Endothelial cell of umbilical vein (primary cell): ENCODE results near the gene RHOF. TPM values are rescaled to one million over a fixed set of nuclear protein-coding genes. Genes with fewer than 3 reads are reported as not detected.

ENCODE experiments used
- BruUV-seq: library from RNA; stranded (reverse); fragments of 400-500 nt; replicated peaks from 2 replicates; lab custom pipeline; 2021; lab: Mats Ljungman, UMichigan
- CTCF ChIA-PET: fragments of 300-600, 350-600 bp; sonication (Branson Sonifier 250); formaldehyde crosslinking; loops from one replicate; lab custom pipeline; 2021; ENCODE audit warnings: antibody characterized with exemption, inconsistent platforms; lab: Charles Lee
- POLR2A ChIA-PET: fragments of 300-600, 350-600 bp; sonication (Branson Sonifier 250); formaldehyde crosslinking; loops from one replicate; lab custom pipeline; 2021; ENCODE audit warnings: antibody characterized with exemption, inconsistent platforms; lab: Charles Lee
- DNase-seq: peaks from one replicate; pipeline ENCODE4 v3.0.0-alpha.2; 2011; ENCODE audit warnings: low read depth, low spot score
- FAIRE-seq: peaks from 2 replicates; lab custom pipeline; 2011; peaks lifted over from hg19 to GRCh38; lab: Jason Lieb, UNC
- H2AFZ ChIP-seq: 2 replicates; pipeline ENCODE4 v1.6.0; 2012; ENCODE audit warnings: low read depth, low read length, control low read depth, inconsistent platforms
- H3K27ac ChIP-seq: 2 replicates; pipeline ENCODE4 v1.5.1; 2011; ENCODE audit warnings: low read depth, mild to moderate bottlenecking, control low read depth, low read length, moderate library complexity; ENCODE audit not compliant: insufficient read depth
- H3K27me3 ChIP-seq, 2 experiments: 2 replicates each; pipeline versions ENCODE4 v1.6.0 to v1.6.1; 2011; ENCODE audit warnings: low read length in 2 of 2, mixed read lengths in 1 of 2; ENCODE audit not compliant: control insufficient read depth in 2 of 2, insufficient read depth in 2 of 2
- H3K36me3 ChIP-seq, 2 experiments: 2 replicates in 1 of 2; 3 replicates in 1 of 2; pipeline ENCODE4 v1.5.1; 2011; ENCODE audit warnings: low read length in 2 of 2, mild to moderate bottlenecking in 1 of 2, moderate library complexity in 1 of 2; ENCODE audit not compliant: control insufficient read depth in 2 of 2, insufficient read depth in 2 of 2; ENCODE audit errors: extremely low read depth in 1 of 2
- H3K4me1 ChIP-seq: 3 replicates; pipeline ENCODE4 v1.5.1; 2011; ENCODE audit warnings: mild to moderate bottlenecking, low read length; ENCODE audit not compliant: control insufficient read depth, insufficient read depth; ENCODE audit errors: extremely low read depth
- H3K4me2 ChIP-seq: 2 replicates; pipeline ENCODE4 v1.6.1; 2011; ENCODE audit warnings: low read length, control low read depth, mixed read lengths; ENCODE audit not compliant: insufficient read depth
- H3K4me3 ChIP-seq, 3 experiments: fragments of 200-600 bp in 1 of 3; sonication (generic), shearing (Covaris generic) in 1 of 3; replicated peaks in 1 of 3; 2 replicates each; pipeline ENCODE4 v1.5.1; 2011 to 2016; ENCODE audit warnings: control low read depth in 3 of 3, low read length in 3 of 3, mild to moderate bottlenecking in 2 of 3, inconsistent platforms in 1 of 3, low read depth in 1 of 3, moderate library complexity in 1 of 3; ENCODE audit not compliant: insufficient read depth in 1 of 3
- H3K79me2 ChIP-seq: 2 replicates; pipeline ENCODE4 v1.6.0; 2012; ENCODE audit warnings: low read length, inconsistent platforms; ENCODE audit not compliant: control insufficient read depth, insufficient read depth
- H3K9ac ChIP-seq: replicated peaks from 2 replicates; pipeline ENCODE3; 2011; ENCODE audit warnings: low read length, control low read depth; ENCODE audit not compliant: insufficient read depth; ENCODE audit errors: extremely low read depth
- H3K9me1 ChIP-seq: replicated peaks from 3 replicates; pipeline ENCODE4 v1.6.0; 2011; ENCODE audit warnings: mild to moderate bottlenecking, low read length; ENCODE audit not compliant: control insufficient read depth, insufficient read depth; ENCODE audit errors: extremely low read depth
- H3K9me3 ChIP-seq: replicated peaks from 2 replicates; pipeline ENCODE4 v1.5.1; 2012; ENCODE audit warnings: low read length, inconsistent platforms; ENCODE audit not compliant: control insufficient read depth, insufficient read depth
- H4K20me1 ChIP-seq: replicated peaks from 2 replicates; pipeline ENCODE3; 2011; ENCODE audit warnings: mild to moderate bottlenecking, low read length; ENCODE audit not compliant: control insufficient read depth, insufficient read depth; ENCODE audit errors: extremely low read depth
- CTCF ChIP-seq, 2 donors: IDR thresholded peaks; 1 replicate in 1 of 2; 2 replicates in 1 of 2; pipeline ENCODE4 v1.5.1; 2011; ENCODE audit warnings: low read length in 2 of 2, mild to moderate bottlenecking in 2 of 2, moderate library complexity in 2 of 2, control low read depth in 1 of 2, inconsistent platforms in 1 of 2, low read depth in 1 of 2; ENCODE audit not compliant: insufficient read depth in 1 of 2; ENCODE audit errors: extremely low read depth in 1 of 2
- EZH2 ChIP-seq: IDR thresholded peaks from 2 replicates; pipeline ENCODE4 v1.6.1; 2012; ENCODE audit warnings: borderline replicate concordance, low read depth, mild to moderate bottlenecking, moderate library complexity, low read length, inconsistent platforms; ENCODE audit not compliant: severe bottlenecking
- FOS ChIP-seq: IDR thresholded peaks from 2 replicates; pipeline ENCODE4 v1.6.1; 2011; ENCODE audit warnings: mild to moderate bottlenecking, low read length, moderate library complexity, borderline replicate concordance; ENCODE audit not compliant: insufficient read depth
- GATA2 ChIP-seq: IDR thresholded peaks from 2 replicates; pipeline ENCODE4 v1.7.0; 2011; ENCODE audit warnings: low read depth, mild to moderate bottlenecking, moderate library complexity, mixed read lengths, low read length; ENCODE audit not compliant: insufficient read length, insufficient read depth
- JUN ChIP-seq: IDR thresholded peaks from 2 replicates; pipeline ENCODE4 v1.6.1; 2011; ENCODE audit warnings: borderline replicate concordance, low read depth; ENCODE audit not compliant: insufficient read length, insufficient read depth
- MAX ChIP-seq: IDR thresholded peaks from 2 replicates; pipeline ENCODE4 v1.6.1; 2011; ENCODE audit not compliant: insufficient read depth, insufficient read length
- MYC ChIP-seq: IDR thresholded peaks from one replicate; pipeline ENCODE4 v1.6.1; 2011; ENCODE audit warnings: mild to moderate bottlenecking, low read depth, low read length
- POLR2A ChIP-seq: IDR thresholded peaks from 2 replicates; pipeline ENCODE4 v1.6.1; 2012; ENCODE audit warnings: low read depth, mild to moderate bottlenecking, control low read depth, low read length
- POLR2AphosphoS5 ChIP-seq: IDR thresholded peaks from 2 replicates; pipeline ENCODE4 v1.6.1; 2012; ENCODE audit warnings: low read depth, mild to moderate bottlenecking, control low read depth, low read length, moderate library complexity; ENCODE audit not compliant: insufficient read depth
- dilution Hi-C: fragments of 300-500 bp; cut with MboI; formaldehyde crosslinking; loops from one replicate; pipeline ENCODE4 v1.15.0; 2019; ENCODE audit warnings: low sequenced_read_pairs; ENCODE audit not compliant: extremely low pct_ligation_motif_present
- intact Hi-C: fragments of 100-400 bp; cut with micrococcal nuclease; formaldehyde crosslinking; loops from one replicate; pipeline ENCODE4 v1.10.0; 2022
- polyA plus RNA-seq, 4 experiments: library from polyadenylated mRNA; depleted of rRNA in 3 of 4; stranded (reverse) in 3 of 4; unstranded in 1 of 4; fragments of >200 nt; gene quantifications; 2 replicates each; pipeline versions ENCODE4 v1.2.1 to v1.2.3, GENCODE V29; 2011 to 2012; ENCODE audit warnings: missing spikeins in 1 of 4
- total RNA-seq: library from RNA; stranded (reverse); gene quantifications from 2 replicates; pipeline ENCODE4 v1.2.3, GENCODE V29; 2021

The RHOF gene
- total and polyA plus RNA-seq, 2 donors (not counting 3 experiments of a cell fraction or from before 2014, with no cell fraction given), result 9.3 to 22.3 TPM

- Histone ChIP-seq H3K9ac (no peak overlapping the region), H3K79me2 (no peaks in the 10 kb centered on the region), H3K36me3 (no peaks in the 10 kb centered on the region), H4K20me1 (no peaks in the 10 kb centered on the region), H3K4me2 (no peak overlapping the region), H3K4me3 (no peak overlapping the region), H2AFZ (no peak overlapping the region), H3K27ac (no peak overlapping the region), H3K4me1 (peaks cover 4% of the 10 kb centered on the region), H3K9me3 (no peaks in the 10 kb centered on the region), H3K9me1 (no peaks in the 10 kb centered on the region), H3K27me3 (no peaks in the 10 kb centered on the region)
- FAIRE-seq (no peak), DNase-seq (no peak)
- no TSS peak for BruUV-seq
- no peak for TF ChIP-seq POLR2AphosphoS5
- TF ChIP-seq JUN, result no peak
- TF ChIP-seq POLR2A, result no peak
- no peak for TF ChIP-seq MYC
- TF ChIP-seq CTCF (IDR thresholded peaks at IDR 0.05; ENCODE audit: extremely low read depth in 1 of 2, insufficient read depth in 1 of 2, low read depth in 1 of 2, low read length in 2 of 2), result no peak
- no peak for TF ChIP-seq EZH2
- TF ChIP-seq MAX, result no peak
- no peak for TF ChIP-seq FOS
- no peak for TF ChIP-seq GATA2
- CTCF ChIA-PET, result interaction anchor here (1.1 to 10.2 kb wide), 3 partner anchors 14 to 67 kb away, joined by 4 to 173 read pairs (median 7); partner anchors contain the start of genes RHOF and TMEM120B
- POLR2A ChIA-PET, result no interaction called here
- dilution Hi-C loops, result no loop called here
- intact Hi-C loops, result loop anchor here (10.0 kb wide), 1 partner anchor 285 kb away; no protein-coding TSS in a partner anchor
Observed at GRCh38 chr12:121779422-121779895, 14.0 kb downstream of the RHOF start.
